HepG2 (cell line): ENCODE data around the gene GNAI2. TPM values are rescaled to one million over a fixed set of nuclear protein-coding genes. Genes with fewer than 3 reads are reported as not detected.

Experiments used
- AGO2 ChIP-seq: fragments of 200-400 bp; formaldehyde crosslinking; optimal IDR thresholded peaks from 2 replicates; pipeline ENCODE3; 2017; ENCODE audit warnings: mild to moderate bottlenecking, low read depth, low read length, moderate library complexity
- ARID5B ChIP-seq: IDR thresholded peaks from 2 replicates; pipeline ENCODE4 v1.4.0; 2020; ENCODE audit warnings: mild to moderate bottlenecking, missing genetic modification reagents
- ATRX ChIP-seq: sonication (generic); formaldehyde crosslinking; IDR thresholded peaks from 2 replicates; pipeline ENCODE4 v1.4.0; 2020; ENCODE audit warnings: missing genetic modification reagents, borderline replicate concordance
- BATF2 ChIP-seq: sonication (generic); formaldehyde crosslinking; IDR thresholded peaks from 2 replicates; pipeline ENCODE4 v1.8.0; 2022; ENCODE audit warnings: mild to moderate bottlenecking, missing genetic modification reagents, moderate library complexity
- CREM ChIP-seq, 2 experiments: sonication (generic) in 1 of 2; formaldehyde crosslinking in 1 of 2; IDR thresholded peaks; 2 replicates each; pipeline versions ENCODE4 v1.4.0 to v1.6.1; 2016 to 2020; ENCODE audit warnings: antibody characterized with exemption in 1 of 2, mild to moderate bottlenecking in 1 of 2, missing genetic modification reagents in 1 of 2
- CSRNP1 ChIP-seq: sonication (generic); formaldehyde crosslinking; IDR thresholded peaks from 2 replicates; pipeline ENCODE4 v1.8.1; 2023; ENCODE audit warnings: mild to moderate bottlenecking, missing genetic modification reagents
- DR1 ChIP-seq: sonication (generic); formaldehyde crosslinking; IDR thresholded peaks from 2 replicates; pipeline ENCODE4 v1.8.0; 2021; ENCODE audit warnings: mild to moderate bottlenecking, missing genetic modification reagents, inconsistent platforms
- FOXK2 ChIP-seq: fragments of 450-650 bp; IDR thresholded peaks from 2 replicates; pipeline ENCODE4 v1.6.1; 2016
- IRF1 ChIP-seq: sonication (generic); formaldehyde crosslinking; IDR thresholded peaks from 2 replicates; pipeline ENCODE4 v1.4.0; 2020; ENCODE audit warnings: low read depth, mild to moderate bottlenecking, missing genetic modification reagents
- PHF5A ChIP-seq: IDR thresholded peaks from one replicate; pipeline ENCODE4 v1.6.1; 2018; ENCODE audit warnings: low read depth, missing genetic modification reagents; ENCODE audit not compliant: unreplicated experiment
- SIN3A ChIP-seq: IDR thresholded peaks from 2 replicates; pipeline ENCODE4 v1.6.1; 2011; ENCODE audit warnings: low read depth, mild to moderate bottlenecking, control low read depth, low read length, borderline replicate concordance
- SMAD1 ChIP-seq: sonication (generic); formaldehyde crosslinking; IDR thresholded peaks from 2 replicates; pipeline ENCODE4 v1.4.0; 2020; ENCODE audit warnings: missing genetic modification reagents, low read depth, mild to moderate bottlenecking, borderline replicate concordance
- TBL1XR1 ChIP-seq: fragments of 150-350 bp; IDR thresholded peaks from 2 replicates; pipeline ENCODE4 v1.6.1; 2014; ENCODE audit warnings: borderline replicate concordance, low read length; ENCODE audit not compliant: partially characterized antibody
- YEATS4 ChIP-seq: sonication (generic); formaldehyde crosslinking; IDR thresholded peaks from 2 replicates; pipeline ENCODE4 v1.4.0; 2020; ENCODE audit warnings: missing genetic modification reagents, borderline replicate concordance
- ZC3H4 ChIP-seq: sonication (generic); formaldehyde crosslinking; IDR thresholded peaks from 2 replicates; pipeline ENCODE4 v1.4.0; 2020; ENCODE audit warnings: missing genetic modification reagents, borderline replicate concordance
- ZMAT5 ChIP-seq: sonication (generic); formaldehyde crosslinking; IDR thresholded peaks from 2 replicates; pipeline ENCODE4 v1.5.0; 2020; ENCODE audit warnings: mild to moderate bottlenecking, low read depth, missing genetic modification reagents, borderline replicate concordance
- ZNF10 ChIP-seq: sonication (generic); formaldehyde crosslinking; IDR thresholded peaks from 2 replicates; pipeline ENCODE4 v1.4.0; 2020; ENCODE audit warnings: mild to moderate bottlenecking, low read depth, missing genetic modification reagents, borderline replicate concordance
- ZNF256 ChIP-seq: sonication (generic); formaldehyde crosslinking; conservative IDR thresholded peaks from 2 replicates; pipeline ENCODE4 v1.4.0; 2020; ENCODE audit warnings: missing genetic modification reagents
- ZNF670 ChIP-seq: sonication (generic); formaldehyde crosslinking; IDR thresholded peaks from 2 replicates; pipeline ENCODE4 v1.8.0; 2022; ENCODE audit warnings: mild to moderate bottlenecking, missing genetic modification reagents, borderline replicate concordance
- ZNF746 ChIP-seq: sonication (generic); formaldehyde crosslinking; IDR thresholded peaks from 2 replicates; pipeline ENCODE4 v1.8.0; 2022; ENCODE audit warnings: mild to moderate bottlenecking, missing genetic modification reagents
- ZNF75D ChIP-seq: sonication (generic); formaldehyde crosslinking; IDR thresholded peaks from 2 replicates; pipeline ENCODE4 v1.8.1; 2023; ENCODE audit warnings: missing genetic modification reagents, mild to moderate bottlenecking, borderline replicate concordance
- ZNF766 ChIP-seq: sonication (generic); formaldehyde crosslinking; IDR thresholded peaks from 2 replicates; pipeline ENCODE4 v1.5.0; 2020; ENCODE audit warnings: missing genetic modification reagents, borderline replicate concordance
- polyA plus RNA-seq, 8 experiments: library from polyadenylated mRNA; depleted of rRNA in 3 of 8; stranded (reverse) in 7 of 8; unstranded in 1 of 8; fragments of >200 nt; fragmentation: Illumina TruSeq in 4 of 8; extraction: Trizol in 4 of 8; gene quantifications; 2 replicates each; pipeline versions ENCODE4 v1.2.1 to v1.2.3, GENCODE V29; 2011 to 2016; ENCODE audit warnings: low read depth in 4 of 8, missing spikeins in 1 of 8, mixed read lengths in 1 of 8; ENCODE audit not compliant: insufficient read depth in 1 of 8
- total RNA-seq, 5 experiments: library from RNA; depleted of rRNA; stranded (reverse); fragments of >200 nt; fragmentation: Illumina TruSeq; extraction: Trizol; gene quantifications; 2 replicates each; pipeline ENCODE4 v1.2.3, GENCODE V29; 2016; ENCODE audit warnings: low read depth in 1 of 5

The GNAI2 gene
- total and polyA plus RNA-seq, 2 of the 13 experiments (the other 11 are each of a cell fraction or from before 2014, with no cell fraction given), result 51.1 to 66.2 TPM

GRCh38 chr3:50201573-50202315 is 34.3 kb upstream of the GNAI2 start (continued):
- peak; percentile 71 for TF ChIP-seq CREM (IDR thresholded peaks at IDR 0.05)
- TF ChIP-seq CREM (CRISPR knock-in tag; IDR thresholded peaks at IDR 0.05), result no peak
- peak; percentile 66; the same call in 1 of the 2 replicates for TF ChIP-seq YEATS4 (CRISPR knock-in tag)
- peak; percentile 90 for TF ChIP-seq DR1 (CRISPR knock-in tag)
- no peak for TF ChIP-seq TBL1XR1
- no peak for TF ChIP-seq ATRX (CRISPR knock-in tag)
- no peak for TF ChIP-seq ARID5B (CRISPR knock-in tag)
- TF ChIP-seq ZMAT5 (CRISPR knock-in tag), result no peak
- no peak for TF ChIP-seq IRF1 (CRISPR knock-in tag)
- TF ChIP-seq PHF5A, result peak; percentile 61
- no peak for TF ChIP-seq ZNF766
- TF ChIP-seq FOXK2, result no peak
- no peak for TF ChIP-seq ZNF75D (CRISPR knock-in tag)
- TF ChIP-seq SIN3A, result 0 out of 2 replicates have a peak, but pooled peaks have one; percentile 20
- 0 out of 2 replicates have a peak, but pooled peaks have one; percentile 9 for TF ChIP-seq CSRNP1 (CRISPR knock-in tag)
- no peak for TF ChIP-seq ZNF256 (CRISPR knock-in tag)
- no peak for TF ChIP-seq ZNF10 (CRISPR knock-in tag)
- TF ChIP-seq ZNF670 (CRISPR knock-in tag), result 0 out of 2 replicates have a peak, but pooled peaks have one; percentile 41
- TF ChIP-seq ZC3H4, result no peak
- TF ChIP-seq BATF2 (CRISPR knock-in tag), result no peak
- no peak for TF ChIP-seq ZNF746 (CRISPR knock-in tag)
- TF ChIP-seq AGO2, result no peak
- no peak for TF ChIP-seq SMAD1 (CRISPR knock-in tag)
